Peyer's patch (tissue), 4 donors: ENCODE results near the gene ANK2. TPM values are rescaled to one million over a fixed set of nuclear protein-coding genes. Genes with fewer than 3 reads are reported as not detected.

Source experiments
- DNase-seq, 3 donors: peaks; one replicate each; pipeline ENCODE4 v3.0.0-alpha.2; 2017 to 2019
- H3K27ac ChIP-seq, 4 donors: fragments of 200-600 bp; sonication (generic); one replicate each; pipeline ENCODE4 v1.5.1; 2016 to 2019
- H3K27me3 ChIP-seq, 2 donors: fragments of 200-600 bp; sonication (generic); one replicate each; pipeline ENCODE4 v1.5.1; 2019
- H3K36me3 ChIP-seq, 3 donors: fragments of 200-600 bp; sonication (generic); one replicate each; pipeline ENCODE4 v1.5.1; 2016 to 2019
- H3K4me1 ChIP-seq, 4 donors: fragments of 200-600 bp; sonication (generic); one replicate each; pipeline ENCODE4 v1.5.1; 2016 to 2019
- H3K4me3 ChIP-seq, 4 donors: fragments of 200-600 bp; sonication (generic); 1 replicate in 3 of 4; 2 replicates in 1 of 4; pipeline ENCODE4 v1.5.1; 2016 to 2019; ENCODE audit warnings: mild to moderate bottlenecking in 1 of 4
- H3K9me3 ChIP-seq, 4 donors: fragments of 200-600 bp; sonication (generic); one replicate each; pipeline ENCODE4 v1.5.1; 2016 to 2019; ENCODE audit warnings: mild to moderate bottlenecking in 1 of 4
- CTCF ChIP-seq, 6 experiments: fragments of 450-650 bp in 4 of 6; fragments of 200-600 bp in 2 of 6; sonication (generic) in 1 of 6; IDR thresholded peaks; one replicate each; pipeline ENCODE4 v1.5.1; 2017 to 2019; ENCODE audit warnings: antibody characterized with exemption in 6 of 6, mild to moderate bottlenecking in 3 of 6, moderate library complexity in 1 of 6
- POLR2A ChIP-seq, 2 donors: fragments of 450-650 bp; IDR thresholded peaks; one replicate each; pipeline ENCODE4 v1.5.1; 2017; ENCODE audit warnings: antibody characterized with exemption in 2 of 2, mild to moderate bottlenecking in 2 of 2, moderate library complexity in 2 of 2
- total RNA-seq, 4 donors: library from RNA; depleted of rRNA; stranded (reverse); fragments of >200 nt; gene quantifications; one replicate each; pipeline ENCODE4 v1.1.0, GENCODE V29; 2016

ANK2 gene
- total RNA-seq, 4 donors from 2014 or later, result 5.3 to 85.0 (median 21.1) TPM

- H3K27ac ChIP-seq, result no peak overlapping the region
- TF ChIP-seq CTCF (IDR thresholded peaks at IDR 0.05) (no peak), POLR2A (IDR thresholded peaks at IDR 0.05) (no peak)
- no peaks in the 10 kb centered on the region for H3K36me3 ChIP-seq
- DNase-seq, result no peak
- no peaks in the 10 kb centered on the region for H3K27me3 ChIP-seq
- no peaks in the 10 kb centered on the region for H3K4me1 ChIP-seq
- no peaks in the 10 kb centered on the region for H3K9me3 ChIP-seq
- H3K4me3 ChIP-seq, result no peak overlapping the region
These were observed 21.3 kb downstream of the ANK2 start for GRCh38 chr4:113070755-113071154.

GRCh38 chr4:113071274-113071673 lies 21.8 kb downstream of the ANK2 start:
- DNase-seq, result no peak
- Histone ChIP-seq H3K27ac (no peak overlapping the region), H3K4me3 (no peak overlapping the region), H3K27me3 (no peaks in the 10 kb centered on the region), H3K4me1 (no peaks in the 10 kb centered on the region), H3K9me3 (no peaks in the 10 kb centered on the region), H3K36me3 (no peaks in the 10 kb centered on the region)
- no peak for TF ChIP-seq POLR2A (IDR thresholded peaks at IDR 0.05)

GRCh38 chr4:113071805-113072204 lies 22.4 kb downstream of the ANK2 start:
- no peak overlapping the region for H3K27ac ChIP-seq
- no peaks in the 10 kb centered on the region for H3K4me1 ChIP-seq
- H3K36me3 ChIP-seq, result no peaks in the 10 kb centered on the region
- no peak overlapping the region for H3K4me3 ChIP-seq
- TF ChIP-seq CTCF (IDR thresholded peaks at IDR 0.05) (no peak), POLR2A (IDR thresholded peaks at IDR 0.05) (no peak)
- no peaks in the 10 kb centered on the region for H3K27me3 ChIP-seq
- no peak for DNase-seq
- H3K9me3 ChIP-seq, result no peaks in the 10 kb centered on the region

- H3K4me1 ChIP-seq, result no peaks in the 10 kb centered on the region
- no peaks in the 10 kb centered on the region for H3K36me3 ChIP-seq
- H3K27me3 ChIP-seq, result no peaks in the 10 kb centered on the region
- TF ChIP-seq POLR2A (IDR thresholded peaks at IDR 0.05), result no peak
- no peak for TF ChIP-seq CTCF (IDR thresholded peaks at IDR 0.05)
- no peak overlapping the region for H3K27ac ChIP-seq
- H3K4me3 ChIP-seq, result no peak overlapping the region
- H3K9me3 ChIP-seq, result no peaks in the 10 kb centered on the region
- DNase-seq, result no peak
These were observed 24.1 kb downstream of the ANK2 start for GRCh38 chr4:113073451-113074005.

- H3K27me3 ChIP-seq, result no peaks in the 10 kb centered on the region
- H3K4me1 ChIP-seq, result no peaks in the 10 kb centered on the region
- H3K36me3 ChIP-seq, result no peaks in the 10 kb centered on the region
- no peak overlapping the region for H3K4me3 ChIP-seq
- no peak overlapping the region for H3K27ac ChIP-seq
- no peaks in the 10 kb centered on the region for H3K9me3 ChIP-seq
- TF ChIP-seq CTCF (IDR thresholded peaks at IDR 0.05), result no peak
- no peak for TF ChIP-seq POLR2A (IDR thresholded peaks at IDR 0.05)
- no peak for DNase-seq
These were observed 28.1 kb downstream of the ANK2 start for GRCh38 chr4:113077575-113077974.

GRCh38 chr4:113078066-113078465 lies 28.6 kb downstream of the ANK2 start:
- Histone ChIP-seq H3K27ac (no peak overlapping the region), H3K36me3 (no peaks in the 10 kb centered on the region), H3K9me3 (no peaks in the 10 kb centered on the region), H3K27me3 (no peaks in the 10 kb centered on the region), H3K4me3 (no peak overlapping the region), H3K4me1 (no peaks in the 10 kb centered on the region)
- no peak for TF ChIP-seq CTCF (IDR thresholded peaks at IDR 0.05)
- no peak for TF ChIP-seq POLR2A (IDR thresholded peaks at IDR 0.05)
- no peak for DNase-seq
